ENCODE results near the gene ERF. TPM values are rescaled to one million over a fixed set of nuclear protein-coding genes. Genes with fewer than 3 reads are reported as not detected.

The ERF gene
- total and polyA plus RNA-seq, 2 of the 4 experiments (the other 2 are of a cell fraction): 5.2 to 32.4 TPM

DNA sequence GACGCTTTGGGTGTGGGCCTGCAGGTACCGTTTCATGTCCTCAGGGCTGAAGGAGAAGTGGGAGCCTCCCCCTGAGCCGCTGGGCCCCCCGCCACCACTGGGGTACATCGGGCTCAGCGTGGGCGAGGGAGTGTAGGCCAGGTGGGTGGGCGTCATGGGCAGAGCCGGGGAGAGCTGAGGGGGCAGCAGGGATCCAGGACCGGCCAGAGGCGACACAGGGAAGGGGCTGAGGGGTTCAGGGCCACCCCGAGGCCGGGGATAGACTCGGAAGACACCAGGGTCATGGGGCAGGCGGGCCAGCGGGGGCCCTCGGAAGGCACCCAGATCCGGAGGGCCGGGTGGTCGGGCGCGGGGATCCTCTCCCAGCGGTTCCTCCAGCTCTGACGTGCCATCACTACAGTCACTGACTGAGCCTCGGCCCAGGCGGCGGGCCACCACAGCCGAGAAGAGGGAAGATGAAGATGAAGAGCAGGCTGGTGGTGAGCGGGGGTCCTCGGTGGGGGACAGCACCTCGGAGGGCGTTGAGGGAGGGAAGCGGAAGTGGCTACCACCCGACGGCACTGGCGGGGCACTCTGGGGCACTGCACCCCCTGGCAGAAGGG lies 5.7 kb downstream of the ERF start:
- intact Hi-C loops (cut with micrococcal nuclease): no loop called here
- dilution Hi-C loops (cut with HindIII; ENCODE audit: low sequenced_read_pairs, unreplicated experiment): no loop called here
- no peak overlapping the region for H2BK5ac ChIP-seq (ENCODE audit: low read depth, low read length, poor library complexity, severe bottlenecking)
- H4K5ac ChIP-seq (ENCODE audit: low read depth, low read length): no peak overlapping the region
- H3K14ac ChIP-seq (replicated peaks; ENCODE audit: low read depth, low read length): no peak overlapping the region
- no peak overlapping the region for H2AK5ac ChIP-seq (ENCODE audit: low read depth, low read length)
- no peak overlapping the region for H3K4me2 ChIP-seq (ENCODE audit: low read depth, low read length)
- no peak overlapping the region for H4K8ac ChIP-seq (ENCODE audit: low read depth in 2 of 2, low read length in 2 of 2)
- TF ChIP-seq, protein P1, sequence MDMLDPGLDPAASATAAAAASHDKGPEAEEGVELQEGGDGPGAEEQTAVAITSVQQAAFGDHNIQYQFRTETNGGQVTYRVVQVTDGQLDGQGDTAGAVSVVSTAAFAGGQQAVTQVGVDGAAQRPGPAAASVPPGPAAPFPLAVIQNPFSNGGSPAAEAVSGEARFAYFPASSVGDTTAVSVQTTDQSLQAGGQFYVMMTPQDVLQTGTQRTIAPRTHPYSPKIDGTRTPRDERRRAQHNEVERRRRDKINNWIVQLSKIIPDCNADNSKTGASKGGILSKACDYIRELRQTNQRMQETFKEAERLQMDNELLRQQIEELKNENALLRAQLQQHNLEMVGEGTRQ (IDR thresholded peaks at IDR 0.05; ENCODE audit: low read depth, low read length): no peak
- no peak for TF ChIP-seq MAFK (IDR thresholded peaks at IDR 0.05; ENCODE audit: low read depth, low read length)
- TF ChIP-seq MXI1 (IDR thresholded peaks at IDR 0.05; ENCODE audit: borderline replicate concordance, low read depth, low read length): no peak
- no peak for TF ChIP-seq SMC3 (IDR thresholded peaks at IDR 0.05; ENCODE audit: low read depth, low read length)
- TF ChIP-seq RFX5 (IDR thresholded peaks at IDR 0.05; ENCODE audit: low read depth, low read length): no peak
- TF ChIP-seq, protein P2, sequence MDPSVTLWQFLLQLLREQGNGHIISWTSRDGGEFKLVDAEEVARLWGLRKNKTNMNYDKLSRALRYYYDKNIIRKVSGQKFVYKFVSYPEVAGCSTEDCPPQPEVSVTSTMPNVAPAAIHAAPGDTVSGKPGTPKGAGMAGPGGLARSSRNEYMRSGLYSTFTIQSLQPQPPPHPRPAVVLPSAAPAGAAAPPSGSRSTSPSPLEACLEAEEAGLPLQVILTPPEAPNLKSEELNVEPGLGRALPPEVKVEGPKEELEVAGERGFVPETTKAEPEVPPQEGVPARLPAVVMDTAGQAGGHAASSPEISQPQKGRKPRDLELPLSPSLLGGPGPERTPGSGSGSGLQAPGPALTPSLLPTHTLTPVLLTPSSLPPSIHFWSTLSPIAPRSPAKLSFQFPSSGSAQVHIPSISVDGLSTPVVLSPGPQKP (IDR thresholded peaks at IDR 0.05; ENCODE audit: borderline replicate concordance, low read depth, low read length): no peak
- no peak for TF ChIP-seq CEBPB (IDR thresholded peaks at IDR 0.05; ENCODE audit: low read depth, low read length)
- TF ChIP-seq, protein P3, sequence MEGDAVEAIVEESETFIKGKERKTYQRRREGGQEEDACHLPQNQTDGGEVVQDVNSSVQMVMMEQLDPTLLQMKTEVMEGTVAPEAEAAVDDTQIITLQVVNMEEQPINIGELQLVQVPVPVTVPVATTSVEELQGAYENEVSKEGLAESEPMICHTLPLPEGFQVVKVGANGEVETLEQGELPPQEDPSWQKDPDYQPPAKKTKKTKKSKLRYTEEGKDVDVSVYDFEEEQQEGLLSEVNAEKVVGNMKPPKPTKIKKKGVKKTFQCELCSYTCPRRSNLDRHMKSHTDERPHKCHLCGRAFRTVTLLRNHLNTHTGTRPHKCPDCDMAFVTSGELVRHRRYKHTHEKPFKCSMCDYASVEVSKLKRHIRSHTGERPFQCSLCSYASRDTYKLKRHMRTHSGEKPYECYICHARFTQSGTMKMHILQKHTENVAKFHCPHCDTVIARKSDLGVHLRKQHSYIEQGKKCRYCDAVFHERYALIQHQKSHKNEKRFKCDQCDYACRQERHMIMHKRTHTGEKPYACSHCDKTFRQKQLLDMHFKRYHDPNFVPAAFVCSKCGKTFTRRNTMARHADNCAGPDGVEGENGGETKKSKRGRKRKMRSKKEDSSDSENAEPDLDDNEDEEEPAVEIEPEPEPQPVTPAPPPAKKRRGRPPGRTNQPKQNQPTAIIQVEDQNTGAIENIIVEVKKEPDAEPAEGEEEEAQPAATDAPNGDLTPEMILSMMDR (conservative IDR thresholded peaks at IDR 0.05; ENCODE audit: low read depth, low read length): no peak
- no peak for TF ChIP-seq CHD1 (IDR thresholded peaks at IDR 0.05; ENCODE audit: low read depth, low read length)
- TF ChIP-seq RAD21 (IDR thresholded peaks at IDR 0.05; ENCODE audit: low read length): no peak
- TF ChIP-seq POLR2A (IDR thresholded peaks at IDR 0.05; ENCODE audit: low read depth, low read length): no peak
- TF ChIP-seq RCOR1 (IDR thresholded peaks at IDR 0.05; ENCODE audit: insufficient replicate concordance, low read length): no peak
- TF ChIP-seq NFE2L2 (IDR thresholded peaks at IDR 0.05; ENCODE audit: low read depth, low read length): no peak
- TF ChIP-seq FOS (IDR thresholded peaks at IDR 0.05; ENCODE audit: low read depth, low read length): no peak
- no peak overlapping the region for H3K4ac ChIP-seq (ENCODE audit: low read depth, low read length)
- H3K36me3 ChIP-seq (ENCODE audit: control insufficient read depth, insufficient read depth, low read length): peaks cover 15% of the 10 kb centered on the region
- ATAC-seq (ENCODE audit: low read depth) (no peak), DNase-seq (no peak)
- no peak overlapping the region for H2BK15ac ChIP-seq (ENCODE audit: low read depth, low read length)
- H2BK20ac ChIP-seq (ENCODE audit: low read depth, low read length): no peak overlapping the region
- H3K9me3 ChIP-seq (ENCODE audit: control insufficient read depth, insufficient read depth, low read length): no peaks in the 10 kb centered on the region
- H3K9ac ChIP-seq (ENCODE audit: low read depth, low read length): no peak overlapping the region
- no peak overlapping the region for H2AFZ ChIP-seq (replicated peaks; ENCODE audit: low read length, poor library complexity)
- H3K4me1 ChIP-seq (ENCODE audit: control insufficient read depth, insufficient read depth, low read length): peaks cover 25% of the 10 kb centered on the region
- in situ Hi-C loops (cut with MboI; ENCODE audit: low sequenced_read_pairs): no loop called here
- ChIA-PET POLR2A (ENCODE audit: unreplicated experiment) (interaction anchor here (0.5 kb wide), 1 partner anchor 124 kb away, joined by 3 read pairs; no protein-coding TSS in a partner anchor), CTCF (interaction anchor here (1.2 kb wide), 1 partner anchor 30 kb away, joined by 3 read pairs; no protein-coding TSS in a partner anchor)
- no peak overlapping the region for H4K91ac ChIP-seq (ENCODE audit: insufficient read depth, low read depth, low read length)
- H3K56ac ChIP-seq (ENCODE audit: extremely low read depth, insufficient read depth, low read length): no peak overlapping the region
- H3K27me3 ChIP-seq (ENCODE audit: control insufficient read depth, insufficient read depth, low read length): no peaks in the 10 kb centered on the region
- peaks cover 7% of the 10 kb centered on the region; the same call in 1 of the 2 replicates for H3K9me1 ChIP-seq (ENCODE audit: insufficient read depth, low read length)
- H2BK120ac ChIP-seq (ENCODE audit: low read depth, low read length): no peak overlapping the region
- 96% methylated on average over 19 of the region's 36 CpGs; no CpG with 5 or more reads in 1 of the 2 experiments for WGBS, 2 experiments (ENCODE audit: extremely low coverage in 2 of 2, insufficient read length in 1 of 2)
- H3K18ac ChIP-seq (ENCODE audit: low read depth, low read length): no peak overlapping the region
- no TSS peak for BruUV-seq (replicated peaks)
- no peak overlapping the region for H2AK9ac ChIP-seq (replicated peaks; ENCODE audit: low read depth, low read length, poor library complexity)
- H3K23ac ChIP-seq (ENCODE audit: low read depth, low read length): no peak overlapping the region
- H4K20me1 ChIP-seq (ENCODE audit: insufficient read depth, low read length): peaks cover 54% of the 10 kb centered on the region
- no peak overlapping the region for H3K4me3 ChIP-seq (ENCODE audit: insufficient read depth, low read depth, low read length)
- H3K79me1 ChIP-seq (ENCODE audit: low read depth in 1 of 2, low read length in 2 of 2): peaks cover 6 to 62% of the 10 kb centered on the region in 2 experiments; a peak in 3 of 4 replicates
- no peak overlapping the region for H3K27ac ChIP-seq (ENCODE audit: insufficient read depth, low read length)
